ENCODE results near the gene FKBP1B.
A peak's percentile ranks its signal among the peaks of the same experiment; 100 is the strongest.

The FKBP1B gene

DNA sequence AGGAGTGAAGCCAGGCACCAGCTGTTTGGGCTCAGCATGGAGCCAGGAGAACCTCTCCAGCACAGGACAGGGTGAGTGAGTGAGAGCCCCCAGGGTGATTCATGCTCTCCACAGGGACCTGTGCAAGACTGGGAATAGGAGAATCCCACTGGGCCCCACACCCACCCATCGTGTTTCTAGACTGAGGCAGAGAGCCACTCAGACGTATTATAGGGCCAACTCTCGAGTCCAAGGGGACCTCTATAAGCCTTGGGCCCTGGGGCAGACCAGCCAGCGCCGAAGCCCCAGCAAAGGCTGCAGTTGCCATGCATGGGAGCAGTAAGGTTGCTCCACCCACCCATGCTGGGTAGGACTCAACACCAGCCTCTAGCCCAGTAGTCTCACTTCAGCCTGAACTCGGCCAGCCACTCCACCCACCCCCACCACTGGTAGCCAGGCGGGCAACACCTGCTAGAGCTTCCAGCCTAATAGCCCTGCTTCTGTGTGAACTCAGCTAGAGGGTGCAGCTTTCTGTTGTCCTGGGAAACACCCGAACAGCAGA is 54.6 kb downstream of the FKBP1B start:
- no peak overlapping the region for H3K4me3 ChIP-seq (ENCODE audit: low read depth, low read length)
- no peak overlapping the region for H3K27ac ChIP-seq (ENCODE audit: extremely low read depth, low read depth, low read length)
- peak; percentile 29; the same call in 1 of the 2 replicates for TF ChIP-seq ZIC2 (tag by site-specific recombination; IDR thresholded peaks at IDR 0.05)
- TF ChIP-seq, protein P1, sequence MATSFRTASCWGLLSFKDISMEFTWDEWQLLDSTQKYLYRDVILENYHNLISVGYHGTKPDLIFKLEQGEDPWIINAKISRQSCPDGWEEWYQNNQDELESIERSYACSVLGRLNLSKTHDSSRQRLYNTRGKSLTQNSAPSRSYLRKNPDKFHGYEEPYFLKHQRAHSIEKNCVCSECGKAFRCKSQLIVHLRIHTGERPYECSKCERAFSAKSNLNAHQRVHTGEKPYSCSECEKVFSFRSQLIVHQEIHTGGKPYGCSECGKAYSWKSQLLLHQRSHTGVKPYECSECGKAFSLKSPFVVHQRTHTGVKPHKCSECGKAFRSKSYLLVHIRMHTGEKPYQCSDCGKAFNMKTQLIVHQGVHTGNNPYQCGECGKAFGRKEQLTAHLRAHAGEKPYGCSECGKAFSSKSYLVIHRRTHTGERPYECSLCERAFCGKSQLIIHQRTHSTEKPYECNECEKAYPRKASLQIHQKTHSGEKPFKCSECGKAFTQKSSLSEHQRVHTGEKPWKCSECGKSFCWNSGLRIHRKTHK (tag by site-specific recombination; IDR thresholded peaks at IDR 0.05): no peak
- ChIA-PET CTCF (interaction anchor here (1.2 kb wide), 1 partner anchor 19 kb away, joined by 3 read pairs; the partner anchor contains the start of gene TP53I3), POLR2A (no interaction called here)
- H3K36me3 ChIP-seq (ENCODE audit: control insufficient read depth in 2 of 2, insufficient read depth in 1 of 2, low read length in 2 of 2): no peaks in the 10 kb centered on the region
- no peaks in the 10 kb centered on the region for H3K9me3 ChIP-seq (ENCODE audit: control insufficient read depth, insufficient read depth, low read depth, low read length)
- H3K4me1 ChIP-seq (ENCODE audit: control insufficient read depth, insufficient read depth, low read length): no peaks in the 10 kb centered on the region

DNA sequence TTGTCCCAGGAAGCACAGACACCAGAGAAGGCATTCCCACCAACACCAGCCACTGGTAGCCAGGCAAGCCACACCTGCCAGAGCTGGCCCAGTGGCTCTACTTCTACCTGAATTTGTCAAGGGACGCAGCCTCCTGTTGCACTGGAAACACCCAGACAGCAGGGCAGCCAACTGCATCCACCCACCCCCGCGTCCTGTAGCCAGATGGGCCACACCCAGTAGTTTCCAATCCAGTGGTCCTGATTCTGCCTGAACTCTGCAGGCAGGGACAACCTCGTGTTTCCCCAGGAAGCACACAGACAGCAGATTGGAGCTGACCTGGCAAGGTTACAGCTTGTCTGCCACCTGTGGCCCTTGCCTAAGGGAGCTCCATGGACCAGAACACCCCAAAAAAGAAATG is 55.4 kb downstream of the FKBP1B start:
- POLR2A ChIA-PET: no interaction called here
- H3K9me3 ChIP-seq (ENCODE audit: control insufficient read depth, insufficient read depth, low read depth, low read length): no peaks in the 10 kb centered on the region
- no peaks in the 10 kb centered on the region for H3K36me3 ChIP-seq (ENCODE audit: control insufficient read depth in 2 of 2, insufficient read depth in 1 of 2, low read length in 2 of 2)
- CTCF ChIA-PET: interaction anchor here (1.0 kb wide), 1 partner anchor 22 kb away, joined by 3 read pairs; no protein-coding TSS in a partner anchor
- no peak overlapping the region for H3K4me3 ChIP-seq (ENCODE audit: low read depth, low read length)
- no peak overlapping the region for H3K27ac ChIP-seq (ENCODE audit: extremely low read depth, low read depth, low read length)
- H3K4me1 ChIP-seq (ENCODE audit: control insufficient read depth, insufficient read depth, low read length): no peaks in the 10 kb centered on the region
- TF ChIP-seq ZNF174 (tag by site-specific recombination; IDR thresholded peaks at IDR 0.05) (no peak), ZNF335 (tag by site-specific recombination; conservative IDR thresholded peaks at IDR 0.05) (no peak), BCL11B (tag by site-specific recombination; IDR thresholded peaks at IDR 0.05; ENCODE audit: low read depth) (no peak), GLIS1 (tag by site-specific recombination; IDR thresholded peaks at IDR 0.05) (no peak)

DNA sequence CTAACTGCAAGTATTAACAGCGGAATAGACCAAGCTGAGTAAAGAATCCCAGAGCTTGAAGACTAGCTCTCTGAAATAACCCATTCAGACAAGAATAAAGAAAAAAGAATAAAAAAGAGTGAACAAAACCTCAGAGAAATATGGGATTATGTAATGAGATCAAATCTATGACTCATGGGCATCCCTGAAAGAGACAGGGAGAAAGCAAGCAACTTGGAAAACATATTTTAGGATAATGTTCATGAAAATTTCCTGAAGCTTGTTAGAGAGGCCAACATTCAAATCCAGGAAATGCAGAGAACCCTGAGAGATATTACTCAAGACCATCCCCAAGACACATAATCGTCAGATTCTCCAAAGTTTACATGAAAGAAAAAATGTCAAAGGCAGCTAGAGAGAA is 56.3 kb downstream of the FKBP1B start:
- Histone ChIP-seq H3K27ac (ENCODE audit: extremely low read depth, low read depth, low read length) (no peak overlapping the region), H3K36me3 (ENCODE audit: control insufficient read depth in 2 of 2, insufficient read depth in 1 of 2, low read length in 2 of 2) (no peaks in the 10 kb centered on the region), H3K4me3 (ENCODE audit: low read depth, low read length) (no peak overlapping the region), H3K9me3 (ENCODE audit: control insufficient read depth, insufficient read depth, low read depth, low read length) (no peaks in the 10 kb centered on the region), H3K4me1 (ENCODE audit: control insufficient read depth, insufficient read depth, low read length) (no peaks in the 10 kb centered on the region)
- TF ChIP-seq ZNF174 (tag by site-specific recombination; IDR thresholded peaks at IDR 0.05): no peak
- TF ChIP-seq, protein P2, sequence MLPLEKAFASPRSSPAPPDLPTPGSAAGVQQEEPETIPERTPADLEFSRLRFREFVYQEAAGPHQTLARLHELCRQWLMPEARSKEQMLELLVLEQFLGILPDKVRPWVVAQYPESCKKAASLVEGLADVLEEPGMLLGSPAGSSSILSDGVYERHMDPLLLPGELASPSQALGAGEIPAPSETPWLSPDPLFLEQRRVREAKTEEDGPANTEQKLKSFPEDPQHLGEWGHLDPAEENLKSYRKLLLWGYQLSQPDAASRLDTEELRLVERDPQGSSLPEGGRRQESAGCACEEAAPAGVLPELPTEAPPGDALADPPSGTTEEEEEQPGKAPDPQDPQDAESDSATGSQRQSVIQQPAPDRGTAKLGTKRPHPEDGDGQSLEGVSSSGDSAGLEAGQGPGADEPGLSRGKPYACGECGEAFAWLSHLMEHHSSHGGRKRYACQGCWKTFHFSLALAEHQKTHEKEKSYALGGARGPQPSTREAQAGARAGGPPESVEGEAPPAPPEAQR (tag by site-specific recombination; IDR thresholded peaks at IDR 0.05): no peak
- no peak for TF ChIP-seq ZNF175 (tag by site-specific recombination; IDR thresholded peaks at IDR 0.05)
- TF ChIP-seq ZNF23 (tag by site-specific recombination; IDR thresholded peaks at IDR 0.05; ENCODE audit: borderline replicate concordance): no peak
- POLR2A ChIA-PET: no interaction called here
- CTCF ChIA-PET: interaction anchor here (0.6 to 1.0 kb wide), 4 partner anchors 19 to 56 kb away, joined by 3 to 4 read pairs (median 3); no protein-coding TSS in a partner anchor

DNA sequence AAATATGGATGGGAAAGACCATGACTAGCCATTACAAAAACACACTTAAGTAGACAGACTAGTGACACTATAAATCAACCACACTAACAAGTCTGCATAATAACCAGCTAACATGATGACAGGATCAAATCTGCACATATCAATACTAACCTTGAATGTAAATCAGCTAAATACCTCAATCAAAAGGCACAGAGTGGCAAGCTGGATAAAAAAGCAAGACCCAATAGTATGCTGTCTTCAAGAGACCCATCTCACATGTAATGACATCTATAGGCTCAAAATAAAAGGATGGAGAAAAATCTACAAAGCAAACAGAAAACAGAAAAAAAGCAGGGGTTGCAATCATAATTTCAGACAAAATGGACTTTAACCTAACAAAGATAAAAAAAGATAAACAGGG is 57.2 kb downstream of the FKBP1B start:
- no peak overlapping the region for H3K27ac ChIP-seq (ENCODE audit: extremely low read depth, low read depth, low read length)
- TF ChIP-seq ZNF626 (tag by site-specific recombination; IDR thresholded peaks at IDR 0.05): no peak
- no peak for TF ChIP-seq MZF1 (tag by site-specific recombination; IDR thresholded peaks at IDR 0.05; ENCODE audit: borderline replicate concordance)
- peak; percentile 68 for TF ChIP-seq SETDB1 (IDR thresholded peaks at IDR 0.05; ENCODE audit: insufficient read length, low read length)
- peak; percentile 53; the same call in 1 of the 2 replicates for TF ChIP-seq ZNF558 (tag by site-specific recombination; IDR thresholded peaks at IDR 0.05)
- POLR2A ChIA-PET: interaction anchor here (0.5 kb wide), 1 partner anchor 59 kb away, joined by 5 read pairs; no protein-coding TSS in a partner anchor
- no peaks in the 10 kb centered on the region for H3K36me3 ChIP-seq (ENCODE audit: control insufficient read depth in 2 of 2, insufficient read depth in 1 of 2, low read length in 2 of 2)
- no peaks in the 10 kb centered on the region for H3K9me3 ChIP-seq (ENCODE audit: control insufficient read depth, insufficient read depth, low read depth, low read length)
- H3K4me1 ChIP-seq (ENCODE audit: control insufficient read depth, insufficient read depth, low read length): no peaks in the 10 kb centered on the region
- CTCF ChIA-PET: interaction anchor here (0.7 to 1.5 kb wide), 3 partner anchors 20 to 85 kb away, joined by 3 to 6 read pairs (median 3); partner anchors contain the start of gene TP53I3
- no peak overlapping the region for H3K4me3 ChIP-seq (ENCODE audit: low read depth, low read length)

All from HEK293 (cell line).